ENCODE results near the gene RPS25.
"Not testable (repeated sequence)": the region's sequence is repeated elsewhere in the genome, so short reads cannot be mapped to it uniquely, and the experiment has no call there.

The RPS25 gene

DNA sequence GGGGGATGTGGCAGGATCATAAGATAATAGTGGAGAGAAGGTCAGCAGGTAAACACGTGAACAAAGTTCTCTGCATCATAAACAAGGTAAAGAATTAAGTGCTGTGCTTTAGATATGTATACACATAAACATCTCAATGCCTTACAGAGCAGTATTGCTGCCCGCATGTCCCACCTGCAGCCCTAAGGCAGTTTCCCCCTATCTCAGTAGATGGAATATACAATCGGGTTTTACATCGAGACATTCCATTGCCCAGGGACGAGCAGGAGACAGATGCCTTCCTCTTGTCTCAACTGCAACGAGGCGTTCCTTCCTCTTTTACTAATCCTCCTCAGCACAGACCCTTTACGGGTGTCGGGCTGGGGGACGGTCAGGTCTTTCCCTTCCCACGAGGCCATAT, 21.3 kb upstream of the RPS25 start:
- DNase-seq (ENCODE audit: low read depth in 2 of 2, low spot score in 1 of 2), result not testable (repeated sequence)

GRCh38 chr11:119038884-119039283, 20.7 kb upstream of the RPS25 start:
- no peak for DNase-seq (ENCODE audit: low read depth in 2 of 2, low spot score in 1 of 2)

DNA sequence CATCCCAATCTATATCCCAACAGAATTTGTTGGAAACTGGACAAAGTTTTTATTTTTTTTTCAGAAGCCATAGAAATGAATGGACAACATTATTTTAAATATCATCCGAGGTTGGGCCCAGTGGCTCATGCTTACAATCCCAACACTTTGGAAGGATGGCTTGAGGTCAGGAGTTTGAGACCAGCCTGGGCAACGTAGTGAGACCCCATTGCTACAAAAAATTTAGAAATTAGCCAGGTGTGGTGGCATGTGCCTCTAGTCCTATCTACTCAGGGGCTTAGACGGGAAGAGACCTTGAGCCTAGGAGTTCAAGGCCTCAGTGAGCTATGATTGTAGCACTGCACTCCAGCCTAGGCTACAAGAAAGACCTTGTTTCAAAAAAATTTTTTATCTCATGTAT, 16.7 kb upstream of the RPS25 start:
- no peak for DNase-seq (ENCODE audit: low read depth in 2 of 2, low spot score in 1 of 2)

DNA sequence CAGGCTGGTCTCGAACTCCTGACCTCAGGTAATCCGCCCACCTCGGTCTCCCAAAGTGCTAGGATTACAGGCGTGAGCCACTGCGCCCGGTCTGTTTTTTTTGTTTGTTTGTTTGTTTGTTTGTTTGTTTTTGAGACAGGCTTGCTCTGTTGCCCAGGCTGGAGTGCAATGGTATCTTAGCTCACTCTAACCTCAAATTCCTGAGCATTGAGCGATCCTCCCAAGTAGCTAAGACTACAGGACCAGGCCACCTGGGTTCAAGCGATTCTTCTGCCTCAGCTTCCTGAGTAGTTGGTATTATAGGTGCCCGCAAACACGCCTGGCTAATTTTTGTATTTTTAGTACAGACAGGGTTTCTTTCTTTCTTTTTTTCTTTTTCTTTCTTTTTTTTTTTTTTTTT, 15.3 kb upstream of the RPS25 start:
- DNase-seq (ENCODE audit: low read depth in 2 of 2, low spot score in 1 of 2), result not testable (repeated sequence)

GRCh38 chr11:119031912-119032280, 13.8 kb upstream of the RPS25 start:
- DNase-seq (ENCODE audit: low read depth in 2 of 2, low spot score in 1 of 2), result no peak

DNA sequence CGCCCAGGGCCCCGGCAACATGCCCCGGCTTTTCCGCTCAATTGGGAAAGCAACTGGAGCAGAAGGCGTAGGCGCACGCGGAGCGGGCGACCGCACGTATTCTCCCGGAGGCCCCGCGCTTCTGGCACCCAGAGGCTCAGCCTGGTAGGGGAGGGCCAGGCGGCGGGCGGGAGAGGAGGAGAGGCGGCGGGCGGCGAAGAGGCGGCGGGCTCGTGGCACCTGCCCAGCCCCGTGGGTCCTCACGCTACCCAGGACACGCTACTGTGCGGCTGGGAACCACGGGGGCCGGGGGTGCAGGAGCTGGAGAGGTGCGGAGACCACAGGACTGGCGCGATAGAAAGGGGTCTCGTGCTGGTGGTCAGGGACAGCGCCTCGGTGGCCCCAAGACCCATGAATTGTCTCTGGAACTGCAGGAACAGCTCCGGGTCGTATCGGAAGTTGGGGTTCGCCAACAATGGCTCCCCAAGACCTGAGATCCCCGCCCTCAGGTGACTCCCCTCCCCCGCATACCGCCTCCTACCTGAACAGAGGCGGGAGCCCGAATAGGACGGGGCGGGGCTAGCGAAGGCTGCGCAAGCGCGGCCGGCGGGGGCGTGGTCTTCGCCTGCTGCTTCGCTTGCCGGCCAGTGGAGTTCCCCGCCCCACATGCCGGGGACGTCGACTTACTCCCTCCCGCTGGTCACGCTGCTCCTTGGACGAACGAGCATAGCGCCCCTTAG, 12.3 kb upstream of the RPS25 start, which contains the start of gene SLC37A4:
Gene SLC37A4 (minus strand): TSS at position 549 of the 719 bp plus-strand sequence.
- peak; percentile 98 to 99 for DNase-seq (ENCODE audit: low read depth in 2 of 2, low spot score in 1 of 2)

GRCh38 chr11:119030029-119030328, 11.8 kb upstream of the RPS25 start:
- DNase-seq (ENCODE audit: low read depth in 2 of 2, low spot score in 1 of 2), result no peak

DNA sequence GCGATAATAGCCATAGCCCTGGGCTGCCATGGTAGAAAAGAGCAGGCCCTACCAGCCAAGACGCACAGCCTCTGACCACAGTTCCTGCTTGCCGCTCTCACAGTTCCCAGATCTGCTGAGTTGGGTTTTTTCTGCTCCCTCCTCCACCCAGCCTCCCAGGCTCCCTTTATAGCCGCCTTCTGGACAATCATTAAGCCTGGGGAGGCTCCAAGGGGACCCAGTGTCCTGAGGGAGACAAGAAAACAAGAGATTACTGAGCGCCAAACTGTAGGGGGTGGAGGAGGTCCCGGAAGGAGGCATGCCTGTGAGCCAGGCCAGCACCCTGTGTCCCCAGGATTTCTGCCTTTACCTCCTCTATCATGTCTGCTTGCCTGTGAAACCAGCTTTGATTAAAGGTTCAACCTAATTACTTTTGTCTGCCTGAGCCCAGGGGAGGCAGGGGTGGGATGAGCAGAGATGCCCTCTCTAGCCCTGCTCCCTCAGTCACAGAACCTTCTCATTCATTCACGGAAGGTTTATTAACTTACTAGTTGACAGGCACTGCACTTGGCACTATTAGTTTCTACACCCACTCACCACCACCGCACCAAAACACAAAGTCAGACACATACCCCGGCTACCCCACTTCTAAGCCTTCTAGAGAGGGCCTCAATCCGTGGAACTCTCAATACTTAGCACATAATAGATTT, 11.3 kb upstream of the RPS25 start:
- no peak for DNase-seq (ENCODE audit: low read depth in 2 of 2, low spot score in 1 of 2)

DNA sequence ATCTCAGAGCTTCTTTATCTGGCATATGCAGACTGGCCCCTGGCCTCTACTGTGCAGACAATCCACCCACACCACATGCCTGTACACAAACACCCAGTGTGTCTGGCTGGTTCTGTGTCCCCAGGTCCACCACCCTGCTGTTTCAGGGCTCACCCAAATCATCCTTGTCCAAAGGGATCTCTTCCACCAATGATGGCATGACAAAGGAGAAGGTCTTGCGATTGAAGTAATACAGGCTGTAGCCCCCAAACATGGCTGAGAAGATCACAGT, 10.9 kb upstream of the RPS25 start:
- DNase-seq (ENCODE audit: low read depth in 2 of 2, low spot score in 1 of 2), result no peak

DNA sequence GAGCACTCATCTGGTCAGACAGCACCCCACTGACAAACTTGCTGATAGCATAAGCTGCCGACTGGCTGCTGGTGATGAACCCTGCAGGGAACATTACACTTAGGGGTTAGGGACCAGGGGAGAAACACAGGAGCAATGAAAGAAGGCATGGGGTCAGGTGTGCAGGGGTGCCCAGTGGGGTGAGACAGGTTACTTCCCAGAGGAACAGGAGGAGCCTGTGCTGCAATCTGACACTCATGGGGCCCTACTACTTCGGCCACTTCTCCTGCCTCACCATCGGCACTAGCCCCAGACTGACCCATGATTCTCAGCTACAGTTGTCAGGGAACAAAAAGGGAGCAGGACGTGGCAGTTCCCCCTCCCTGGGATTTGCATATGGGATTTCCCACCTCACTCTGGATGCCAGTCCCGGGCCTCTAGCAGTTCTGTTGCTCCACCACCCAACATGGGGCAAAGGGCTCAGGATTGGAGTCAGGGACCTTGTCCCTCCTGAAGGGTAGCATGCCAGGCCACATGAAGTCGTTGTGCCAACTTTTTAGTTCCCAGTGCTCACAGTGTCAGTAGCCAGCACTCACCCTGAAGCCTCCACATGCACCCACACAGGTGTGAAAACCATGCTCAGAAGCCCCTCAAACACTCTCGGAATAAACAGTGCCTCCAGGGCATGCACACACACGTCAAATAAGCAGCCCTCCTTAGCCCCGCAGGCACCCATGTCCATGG, 10.4 kb upstream of the RPS25 start:
- DNase-seq (ENCODE audit: low read depth in 2 of 2, low spot score in 1 of 2), result no peak

GRCh38 chr11:119027561-119028345, 9.6 kb upstream of the RPS25 start:
- no peak for DNase-seq (ENCODE audit: low read depth in 2 of 2, low spot score in 1 of 2)

DNA sequence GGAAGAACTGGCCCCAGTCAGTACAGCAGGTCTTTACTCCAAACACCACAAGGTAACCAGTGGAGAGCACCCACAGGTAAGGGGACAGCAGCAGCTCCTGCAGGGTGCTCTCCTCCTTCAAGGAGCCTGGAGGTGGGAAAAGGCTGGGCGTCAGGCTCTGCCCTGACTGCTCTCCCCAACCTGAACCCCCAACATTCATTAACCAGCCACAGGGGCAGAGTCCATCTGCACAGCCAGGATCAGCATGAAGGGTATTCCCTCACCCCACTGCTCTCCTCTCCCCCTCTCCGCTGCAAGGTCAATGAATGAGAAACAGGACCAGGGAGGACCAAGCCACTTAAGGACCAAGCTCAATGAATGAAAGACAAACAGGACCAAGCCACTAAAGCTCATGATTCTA, 8.8 kb upstream of the RPS25 start:
- no peak for DNase-seq (ENCODE audit: low read depth in 2 of 2, low spot score in 1 of 2)

DNA sequence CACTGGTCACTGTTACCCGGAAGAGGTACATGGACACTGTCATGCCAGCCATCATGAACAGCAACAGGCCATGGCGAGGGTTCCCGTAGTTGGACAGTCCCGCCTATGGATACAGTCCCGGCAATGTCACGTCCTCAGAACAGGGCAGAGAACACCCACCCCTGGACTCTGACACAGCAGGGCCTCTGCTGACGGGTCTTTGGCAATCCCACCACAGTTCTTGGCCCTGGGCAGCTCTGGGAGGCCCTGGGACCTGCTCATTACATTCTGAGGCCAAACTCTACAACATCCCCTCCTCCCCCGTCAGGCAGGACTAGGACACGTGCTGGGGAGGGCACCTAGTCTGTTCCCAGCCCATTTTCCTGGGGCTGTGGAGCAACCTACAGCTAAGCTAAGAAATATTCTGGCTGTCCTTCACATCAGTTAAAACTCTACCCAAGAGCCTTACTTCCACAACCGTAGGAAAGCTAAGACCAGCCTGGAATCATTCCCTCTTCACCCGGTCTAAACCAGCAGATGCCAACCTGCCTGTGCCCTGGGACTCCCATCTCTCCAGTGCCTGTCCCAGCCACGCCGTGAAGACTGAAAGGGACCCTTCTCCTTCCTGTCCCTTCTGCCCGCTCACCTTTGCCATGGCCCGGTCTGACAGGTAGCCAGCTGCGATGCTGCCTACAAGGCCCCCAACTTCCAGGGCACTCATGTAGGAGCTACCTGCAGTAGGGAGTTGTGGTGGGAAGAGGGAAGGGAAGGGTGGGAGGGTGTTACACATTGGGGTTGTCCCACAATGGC, 8.0 kb upstream of the RPS25 start:
- DNase-seq (ENCODE audit: low read depth in 2 of 2, low spot score in 1 of 2), result no peak

- DNase-seq (ENCODE audit: low read depth in 2 of 2, low spot score in 1 of 2), result no peak
Measured at GRCh38 chr11:119025541-119025940, 7.4 kb upstream of the RPS25 start.

DNA sequence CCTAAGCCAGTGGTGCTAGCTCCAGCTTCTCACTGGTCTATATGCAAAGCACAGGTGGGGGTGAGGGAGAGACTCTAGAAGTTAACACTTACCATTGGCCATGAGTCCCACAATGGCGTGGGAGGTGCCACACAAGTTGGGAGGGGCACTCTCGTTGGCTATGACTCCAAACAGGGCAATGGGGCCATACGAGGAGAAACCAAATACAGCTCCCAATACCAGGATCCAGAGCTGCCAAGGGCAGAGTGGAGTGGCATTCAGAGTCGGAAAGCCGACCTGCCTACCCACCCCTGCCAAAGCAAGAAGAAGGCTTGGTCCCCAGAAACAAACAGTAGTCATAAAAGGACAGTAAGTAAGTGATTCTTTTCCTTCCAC, 6.9 kb upstream of the RPS25 start:
- DNase-seq (ENCODE audit: low read depth in 2 of 2, low spot score in 1 of 2), result no peak

DNA sequence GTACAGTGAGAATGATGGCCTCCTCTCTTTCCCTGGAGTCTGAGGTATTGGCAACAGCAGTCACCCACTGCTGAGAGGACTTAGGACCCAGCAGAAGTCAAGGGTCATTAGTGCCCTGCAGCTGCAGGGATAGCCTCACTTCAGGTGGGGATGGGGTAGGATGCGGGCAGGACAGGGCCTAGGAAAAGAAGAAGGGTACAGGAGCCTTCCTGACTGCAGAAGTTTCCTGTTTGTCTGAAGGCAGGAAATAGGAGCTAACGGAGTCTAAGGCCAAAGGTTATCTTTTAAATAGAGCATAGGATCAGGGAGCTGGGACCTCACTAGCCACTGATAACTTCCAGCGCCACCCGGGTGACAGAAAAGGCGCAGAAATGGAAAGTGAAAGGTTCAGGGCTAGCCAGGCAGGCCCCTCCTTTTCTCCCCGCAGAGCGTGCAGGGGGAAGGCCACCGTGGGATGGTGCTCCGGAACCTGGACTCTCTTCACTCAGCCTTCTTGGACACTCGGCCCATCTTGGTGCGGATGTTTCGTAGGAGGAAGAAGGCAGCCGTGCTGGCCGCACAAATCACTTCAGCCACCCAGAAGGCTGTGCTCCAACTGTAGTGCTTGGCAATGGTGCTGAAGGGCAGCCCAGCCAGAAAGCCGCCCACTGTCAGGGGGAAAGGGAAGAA, 6.4 kb upstream of the RPS25 start:
- no peak for DNase-seq (ENCODE audit: low read depth in 2 of 2, low spot score in 1 of 2)

DNA sequence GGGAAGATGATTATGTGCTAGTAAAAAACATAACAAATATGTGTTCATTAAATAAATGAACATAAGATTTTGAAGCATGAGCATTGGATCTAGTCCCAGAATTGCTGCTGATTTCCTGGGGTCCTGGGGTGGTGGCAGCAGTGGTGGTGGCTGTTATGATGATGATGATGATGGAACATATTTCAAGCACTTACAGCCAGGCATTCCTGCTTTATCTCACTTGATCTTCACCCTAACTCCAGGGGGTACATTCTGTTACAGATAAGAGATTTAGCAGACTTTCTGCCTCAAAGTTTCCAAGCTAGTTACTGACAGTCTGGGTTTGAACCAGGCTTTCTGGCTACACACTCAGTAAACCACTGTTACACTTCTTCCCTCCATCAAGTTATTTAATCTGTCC, 5.6 kb upstream of the RPS25 start:
- DNase-seq (ENCODE audit: low read depth in 2 of 2, low spot score in 1 of 2), result no peak

- DNase-seq (ENCODE audit: low read depth in 2 of 2, low spot score in 1 of 2), result no peak
Measured at GRCh38 chr11:119021631-119022030, 3.5 kb upstream of the RPS25 start.

GRCh38 chr11:119019996-119020395, 1.9 kb upstream of the RPS25 start:
- no peak for DNase-seq (ENCODE audit: low read depth in 2 of 2, low spot score in 1 of 2)

GRCh38 chr11:119017377-119017776, 766 bp downstream of the RPS25 start:
- DNase-seq (ENCODE audit: low read depth in 2 of 2, low spot score in 1 of 2), result not testable (repeated sequence)

Measured in stimulated activated CD8-positive, alpha-beta memory T cell treated with anti-CD3 and anti-CD28 coated beads, Interleukin-4, amount 100 ng/mL, for 1 hour (primary cell).